BE2C (cell line): ENCODE results near the gene ZNF385B.

ENCODE experiments used
- DNase-seq: peaks from one replicate; pipeline ENCODE4 v3.0.0-alpha.2; 2020
- H3K27me3 ChIP-seq: fragments of 250-450 bp; sonication (Bioruptor Pico); 2 replicates; pipeline ENCODE4 v1.5.1; 2020; ENCODE audit warnings: mild to moderate bottlenecking
- H3K36me3 ChIP-seq: fragments of 250-450 bp; sonication (Bioruptor Pico); 2 replicates; pipeline ENCODE4 v1.5.1; 2020; ENCODE audit warnings: mild to moderate bottlenecking
- H3K4me1 ChIP-seq: fragments of 250-450 bp; sonication (Bioruptor Pico); 2 replicates; pipeline ENCODE4 v1.5.1; 2020
- H3K4me3 ChIP-seq: 2 replicates; pipeline ENCODE4 v1.5.1; 2011; ENCODE audit warnings: low read depth, low read length
- H3K9me3 ChIP-seq: fragments of 250-450 bp; sonication (Bioruptor Pico); 2 replicates; pipeline ENCODE4 v1.5.1; 2020
- CTCF ChIP-seq: IDR thresholded peaks from 2 replicates; pipeline ENCODE4 v1.5.1; 2012; ENCODE audit warnings: mild to moderate bottlenecking, low read depth, low read length

The ZNF385B gene

GRCh38 chr2:179565807-179566206, 295.6 kb downstream of the ZNF385B start:
- H3K36me3 ChIP-seq = no peaks in the 10 kb centered on the region
- no peak overlapping the region for H3K4me3 ChIP-seq
- H3K27me3 ChIP-seq = no peaks in the 10 kb centered on the region
- no peaks in the 10 kb centered on the region for H3K9me3 ChIP-seq
- no peak for TF ChIP-seq CTCF
- no peak for DNase-seq
- no peaks in the 10 kb centered on the region for H3K4me1 ChIP-seq

GRCh38 chr2:179562330-179562885, 299.0 kb downstream of the ZNF385B start:
- no peaks in the 10 kb centered on the region for H3K4me1 ChIP-seq
- H3K36me3 ChIP-seq = no peaks in the 10 kb centered on the region
- H3K4me3 ChIP-seq = no peak overlapping the region
- TF ChIP-seq CTCF = no peak
- H3K9me3 ChIP-seq = no peaks in the 10 kb centered on the region
- DNase-seq = no peak
- no peaks in the 10 kb centered on the region for H3K27me3 ChIP-seq

DNA sequence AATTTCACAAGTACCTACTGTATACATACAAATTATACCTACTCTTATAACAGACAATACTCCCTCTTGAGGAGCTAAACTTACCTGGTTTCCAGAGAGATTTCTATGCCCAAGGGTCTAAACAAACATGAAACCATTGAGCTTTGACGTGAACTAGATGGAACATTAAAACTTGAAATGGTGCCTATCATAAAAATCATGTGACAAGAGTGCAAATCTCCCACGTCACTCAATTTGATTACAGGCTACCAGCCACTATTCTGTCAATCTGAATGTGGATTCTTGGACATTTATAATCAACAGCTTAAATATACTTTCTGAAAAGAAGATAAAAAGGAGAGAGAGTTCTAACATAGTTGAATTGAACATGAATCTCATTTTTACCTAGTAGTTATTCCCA, 299.7 kb downstream of the ZNF385B start:
- H3K9me3 ChIP-seq = no peaks in the 10 kb centered on the region
- H3K27me3 ChIP-seq = no peaks in the 10 kb centered on the region
- TF ChIP-seq CTCF = no peak
- no peak for DNase-seq
- no peaks in the 10 kb centered on the region for H3K4me1 ChIP-seq
- no peaks in the 10 kb centered on the region for H3K36me3 ChIP-seq
- H3K4me3 ChIP-seq = no peak overlapping the region

- TF ChIP-seq CTCF = no peak
- DNase-seq = no peak
- H3K9me3 ChIP-seq = no peaks in the 10 kb centered on the region
- H3K27me3 ChIP-seq = no peaks in the 10 kb centered on the region
- H3K4me1 ChIP-seq = no peaks in the 10 kb centered on the region
- H3K4me3 ChIP-seq = no peak overlapping the region
- H3K36me3 ChIP-seq = no peaks in the 10 kb centered on the region
These were observed 301.1 kb downstream of the ZNF385B start for GRCh38 chr2:179560257-179560735.

DNA sequence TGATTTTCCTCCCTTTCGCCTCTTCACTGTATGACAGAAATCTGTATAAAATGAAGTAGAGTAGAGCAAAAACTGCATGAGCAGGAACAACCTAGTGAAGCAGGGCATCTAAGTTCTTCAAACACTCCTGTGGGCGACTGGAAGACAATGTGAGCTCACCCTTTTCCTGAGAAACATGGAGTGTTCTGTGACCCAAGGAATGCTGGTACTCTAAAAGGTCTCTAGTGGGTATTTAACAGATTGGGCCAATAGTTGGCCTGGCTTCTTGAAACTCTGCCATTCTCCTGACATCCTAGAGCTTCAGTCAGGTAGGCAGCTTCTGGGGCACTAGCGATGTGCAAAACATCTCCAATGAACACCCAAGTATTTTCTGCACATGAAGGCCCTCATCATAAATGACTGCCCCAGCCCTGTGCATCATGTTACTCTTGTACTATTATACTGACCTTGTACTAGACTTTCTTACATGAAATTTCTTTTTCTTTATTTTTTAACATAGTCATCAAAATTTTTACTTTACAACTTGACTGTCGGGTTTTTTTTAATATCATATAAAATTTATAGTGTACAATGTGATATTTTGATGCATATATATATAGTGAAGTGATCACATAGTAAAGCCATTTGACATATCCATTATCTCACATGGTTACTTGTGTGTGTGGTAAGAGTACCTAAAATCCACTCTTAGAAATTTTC, 302.2 kb downstream of the ZNF385B start:
- Histone ChIP-seq H3K9me3 (no peaks in the 10 kb centered on the region), H3K36me3 (no peaks in the 10 kb centered on the region), H3K4me1 (no peaks in the 10 kb centered on the region), H3K4me3 (no peak overlapping the region), H3K27me3 (no peaks in the 10 kb centered on the region)
- no peak for TF ChIP-seq CTCF
- no peak for DNase-seq
